Psoas muscle (tissue), 8 donors: Measurements from ENCODE around the gene SAE1. TPM values are rescaled to one million over a fixed set of nuclear protein-coding genes. Genes with fewer than 3 reads are reported as not detected.

ENCODE experiments used
- ATAC-seq, 4 donors: fragments of 200-7000 bp; cut with Tn5 transposase; one replicate each; pipeline ENCODE4 v1.9.1; 2020; ENCODE audit warnings: moderate library complexity in 3 of 4, mild to moderate bottlenecking in 2 of 4
- DNase-seq, 2 donors: peaks; one replicate each; pipeline ENCODE4 v3.0.0-alpha.2; 2020
- H3K27ac ChIP-seq: fragments of 200-600 bp; one replicate; pipeline ENCODE4 v1.8.0; 2022
- H3K27me3 ChIP-seq, 3 donors: fragments of 200-600 bp in 1 of 3; one replicate each; pipeline versions ENCODE4 v1.6.1 to v1.8.0; 2013 to 2022; ENCODE audit warnings: low read length in 2 of 3, mild to moderate bottlenecking in 2 of 3, moderate library complexity in 1 of 3; ENCODE audit not compliant: insufficient read depth in 3 of 3
- H3K36me3 ChIP-seq, 2 donors: fragments of 200-600 bp in 1 of 2; one replicate each; pipeline versions ENCODE4 v1.6.1 to v1.8.0; 2013 to 2022; ENCODE audit warnings: low read depth in 1 of 2, mild to moderate bottlenecking in 1 of 2, moderate library complexity in 1 of 2; ENCODE audit not compliant: insufficient read depth in 1 of 2
- H3K4me1 ChIP-seq: fragments of 200-600 bp; one replicate; pipeline ENCODE4 v1.8.0; 2022
- H3K4me3 ChIP-seq: fragments of 200-600 bp; one replicate; pipeline ENCODE4 v1.8.0; 2022; ENCODE audit warnings: mild to moderate bottlenecking
- H3K9me3 ChIP-seq: fragments of 200-600 bp; one replicate; pipeline ENCODE4 v1.8.0; 2022
- CTCF ChIP-seq: fragments of 200-600 bp; IDR thresholded peaks from one replicate; pipeline ENCODE4 v1.8.0; 2022; ENCODE audit warnings: antibody characterized with exemption
- WGBS, 3 donors: extraction: QIAGEN DNeasy Blood & Tissue Kit; methylation state at CpG; one replicate each; pipeline versions ENCODE4 v1.1.6 to v1.1.7; 2013; 5-methylcytosine and 5-hydroxymethylcytosine counted together
- intact Hi-C, 2 donors: fragments of 100-400 bp; cut with DNase I; formaldehyde crosslinking; loops; one replicate each; pipeline versions ENCODE4 v1.11.0 to v1.14.2; 2022
- polyA plus RNA-seq, 3 donors: library from polyadenylated mRNA; stranded (reverse); fragments of 200-250 nt; gene quantifications; one replicate each; pipeline ENCODE4 v1.2.3, GENCODE V29; 2013
- total RNA-seq, 4 donors: library from RNA; stranded (reverse); fragmentation: NEBNext Ultra II Directional in 2 of 4; extraction: Animal tissue kit (Norgen Biotek cat#: 25700) in 2 of 4; gene quantifications; one replicate each; pipeline versions ENCODE4 v1.2.1 to v1.2.4, GENCODE V29; 2021 to 2023
- donor health status: healthy with polysubstance abuse.
- donor health status: DM: no; HTN: no; CAD: no; lungs with moderate emphysema.
- donor health status: Bipolar disorder and iron deficiency.
- donor health status: healthy.
- donor health status: DM: yes; HTN: yes; CAD: no.
- donor health status: DM: no; HTN: no; CAD: no.
- donor health status: DM: no; HTN: no; CAD: no.
- donor health status: DM: yes; HTN: yes; CAD: no.

SAE1 gene
- total and polyA plus RNA-seq, 7 donors, result 30.7 to 63.4 (median 42.0) TPM

GRCh38 chr19:47107202-47107952, 23.3 kb upstream of the SAE1 start:
- WGBS, 3 donors, result 37 to 59% (median 38%) methylated on average over 9 of the region's 9 CpGs
- H3K4me1 ChIP-seq, result peaks cover 75% of the 10 kb centered on the region
- H3K4me3 ChIP-seq, result no peak overlapping the region
- H3K27me3 ChIP-seq, result no peaks in the 10 kb centered on the region
- H3K27ac ChIP-seq, result peak overlapping the region; percentile 100
- ATAC-seq (no peak), DNase-seq (no peak)
- intact Hi-C loops, result no loop called here
- no peaks in the 10 kb centered on the region for H3K9me3 ChIP-seq
- no peaks in the 10 kb centered on the region for H3K36me3 ChIP-seq
- no peak for TF ChIP-seq CTCF

DNA sequence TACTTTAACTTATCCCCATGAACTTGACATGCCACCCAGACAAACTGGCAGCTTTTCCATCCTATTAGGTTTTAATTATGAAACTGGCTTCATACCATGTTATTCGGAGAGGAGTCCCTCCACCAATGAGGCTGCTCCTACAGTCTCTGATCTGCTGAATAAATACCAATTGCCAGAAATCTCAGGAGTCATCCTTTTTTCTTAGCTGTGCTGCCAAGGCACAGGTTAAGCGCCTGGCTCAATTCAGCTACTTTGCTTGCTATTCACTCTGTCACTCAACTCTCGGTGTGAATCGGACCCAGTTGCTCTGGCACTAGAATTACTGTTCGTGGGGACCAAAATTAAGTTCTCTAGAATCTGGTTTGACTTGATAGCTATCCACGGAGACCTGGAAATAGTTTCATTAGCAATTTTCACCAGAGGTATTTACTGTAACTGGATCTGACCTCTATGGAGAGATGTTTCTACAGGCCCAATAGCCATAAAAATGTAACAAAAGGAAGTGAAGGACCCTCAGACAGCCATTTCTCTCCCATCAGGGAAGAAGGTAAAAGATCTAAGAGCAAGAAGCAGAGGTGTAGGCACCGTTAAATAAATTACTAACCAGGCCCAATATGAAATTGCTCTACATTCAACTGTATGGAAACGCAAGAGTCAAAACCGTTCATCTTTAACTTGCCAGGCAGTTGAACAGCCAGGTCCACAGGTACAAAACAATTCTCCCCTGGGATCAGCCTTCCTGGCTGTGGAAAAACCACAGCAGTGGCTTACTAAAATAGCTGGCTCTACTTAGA, 22.5 kb upstream of the SAE1 start:
- Histone ChIP-seq H3K4me3 (no peak overlapping the region), H3K27ac (peak overlapping the region; percentile 100), H3K4me1 (peaks cover 68% of the 10 kb centered on the region), H3K36me3 (no peaks in the 10 kb centered on the region), H3K9me3 (no peaks in the 10 kb centered on the region), H3K27me3 (no peaks in the 10 kb centered on the region)
- ATAC-seq (no peak), DNase-seq (no peak)
- TF ChIP-seq CTCF, result no peak
- 47 to 69% (median 49%) methylated on average over 9 of the region's 9 CpGs for WGBS, 3 donors
- intact Hi-C loops, result no loop called here

- H3K27me3 ChIP-seq, result no peaks in the 10 kb centered on the region
- intact Hi-C loops, result no loop called here
Measured at GRCh38 chr19:47109177-47109540, 21.5 kb upstream of the SAE1 start.

DNA sequence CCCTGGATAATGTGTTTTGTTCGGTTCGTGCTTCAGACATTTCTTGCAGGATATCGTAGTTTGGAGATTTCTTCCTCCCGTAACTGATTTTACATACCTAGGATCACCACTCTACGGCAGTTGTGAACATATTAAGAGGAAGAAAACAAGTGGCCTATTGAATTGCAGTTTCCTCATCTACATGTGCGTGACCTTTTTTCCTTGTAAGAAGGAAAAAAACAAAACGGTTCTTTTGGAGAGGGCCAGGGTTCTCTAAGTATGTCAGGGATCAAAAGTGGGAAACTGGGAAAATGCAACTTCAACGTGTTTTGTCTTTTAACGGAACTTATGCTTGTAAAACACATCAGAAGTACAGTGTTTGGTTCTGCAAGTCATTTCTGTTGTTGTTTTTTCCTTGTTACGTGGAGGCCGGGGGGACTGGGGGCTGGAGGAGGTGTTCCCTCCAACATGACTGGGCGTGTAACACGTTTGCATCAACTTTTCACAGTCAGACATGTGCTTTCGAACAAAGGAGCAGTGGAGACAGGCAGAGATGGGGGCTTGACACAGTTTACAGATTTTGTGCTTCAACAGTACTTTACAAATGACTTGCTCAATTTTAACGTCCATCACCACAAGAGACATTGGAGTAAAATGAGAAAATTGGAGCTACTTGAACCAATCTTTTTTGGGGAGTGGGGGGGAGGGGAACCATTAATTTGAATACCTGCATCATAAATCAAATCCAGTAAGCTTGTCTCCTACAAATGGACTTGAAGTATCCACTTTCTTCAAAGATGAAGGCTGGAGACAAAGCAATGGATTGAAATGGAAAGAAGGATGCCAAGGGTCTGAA, 20.9 kb upstream of the SAE1 start:
- ATAC-seq (no peak), DNase-seq (no peak)
- Histone ChIP-seq H3K4me3 (peak overlapping the region; percentile 97), H3K9me3 (no peaks in the 10 kb centered on the region), H3K36me3 (no peaks in the 10 kb centered on the region), H3K4me1 (peaks cover 57% of the 10 kb centered on the region), H3K27me3 (no peaks in the 10 kb centered on the region), H3K27ac (peak overlapping the region; percentile 100)
- WGBS, 3 donors, result 28 to 47% (median 31%) methylated on average over 15 of the region's 15 CpGs
- intact Hi-C loops, result loop anchor here in 1 of 2 donors (2.0 kb wide), 1 partner anchor 17 kb away; no protein-coding TSS in a partner anchor
- no peak for TF ChIP-seq CTCF

More at GRCh38 chr19:47109177-47109540, 21.5 kb upstream of the SAE1 start:
- TF ChIP-seq CTCF, result no peak
- no peaks in the 10 kb centered on the region for H3K36me3 ChIP-seq
- ATAC-seq (no peak), DNase-seq (no peak)
- peaks cover 59% of the 10 kb centered on the region for H3K4me1 ChIP-seq
- no peaks in the 10 kb centered on the region for H3K9me3 ChIP-seq
- WGBS, 3 donors, result 29 to 33% (median 30%) methylated on average over 2 of the region's 2 CpGs
- H3K27ac ChIP-seq, result peak overlapping the region; percentile 100
- peak overlapping the region; percentile 97 for H3K4me3 ChIP-seq
